Measurements from ENCODE around the gene MEP1A.

The MEP1A gene

GRCh38 chr6:46776070-46776712, 17.0 kb upstream of the MEP1A start:
- no peak for DNase-seq

DNA sequence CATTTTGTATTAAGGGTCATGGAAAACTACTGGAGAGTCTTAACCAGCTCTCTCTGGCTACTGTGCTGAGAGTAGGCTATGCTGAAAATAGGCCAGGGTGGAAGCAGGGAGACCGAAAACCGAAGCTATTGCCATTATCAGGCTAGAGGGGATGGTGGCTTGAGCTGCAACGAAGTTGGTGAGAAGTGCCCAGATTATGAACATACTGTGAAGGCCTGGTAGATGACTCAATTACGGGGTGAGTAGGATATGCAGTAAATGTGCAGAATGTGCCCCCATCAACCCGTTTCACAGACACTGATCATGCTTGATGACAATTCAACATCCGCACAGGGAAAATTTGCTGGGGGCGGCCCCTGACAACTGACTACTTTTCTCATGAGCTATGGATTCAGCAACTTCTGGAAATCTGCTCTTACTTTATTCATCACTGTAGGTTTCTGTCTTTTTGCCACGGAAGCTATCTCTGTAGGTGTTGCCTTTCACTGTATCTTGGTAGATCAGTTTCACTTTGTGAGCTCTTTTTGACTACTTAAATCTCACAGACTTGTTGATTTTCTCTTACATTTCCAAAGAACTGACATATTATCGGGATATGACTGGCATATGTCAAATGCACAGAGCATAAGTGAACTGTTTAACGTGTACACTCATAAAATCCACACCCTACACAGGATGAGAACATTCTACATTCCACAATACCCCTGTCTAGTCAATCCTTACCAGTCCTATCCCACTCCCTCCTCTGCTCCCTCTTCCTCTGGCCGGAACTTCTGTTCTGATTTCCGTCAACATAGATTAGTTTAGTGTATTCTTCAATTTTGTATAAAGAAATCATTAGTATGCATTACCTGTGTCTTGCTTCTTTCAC, 15.5 kb upstream of the MEP1A start:
- DNase-seq = no peak

- DNase-seq = no peak
Measured at GRCh38 chr6:46781478-46782378, 11.5 kb upstream of the MEP1A start.

GRCh38 chr6:46784535-46784934, 8.7 kb upstream of the MEP1A start:
- no peak for DNase-seq

DNA sequence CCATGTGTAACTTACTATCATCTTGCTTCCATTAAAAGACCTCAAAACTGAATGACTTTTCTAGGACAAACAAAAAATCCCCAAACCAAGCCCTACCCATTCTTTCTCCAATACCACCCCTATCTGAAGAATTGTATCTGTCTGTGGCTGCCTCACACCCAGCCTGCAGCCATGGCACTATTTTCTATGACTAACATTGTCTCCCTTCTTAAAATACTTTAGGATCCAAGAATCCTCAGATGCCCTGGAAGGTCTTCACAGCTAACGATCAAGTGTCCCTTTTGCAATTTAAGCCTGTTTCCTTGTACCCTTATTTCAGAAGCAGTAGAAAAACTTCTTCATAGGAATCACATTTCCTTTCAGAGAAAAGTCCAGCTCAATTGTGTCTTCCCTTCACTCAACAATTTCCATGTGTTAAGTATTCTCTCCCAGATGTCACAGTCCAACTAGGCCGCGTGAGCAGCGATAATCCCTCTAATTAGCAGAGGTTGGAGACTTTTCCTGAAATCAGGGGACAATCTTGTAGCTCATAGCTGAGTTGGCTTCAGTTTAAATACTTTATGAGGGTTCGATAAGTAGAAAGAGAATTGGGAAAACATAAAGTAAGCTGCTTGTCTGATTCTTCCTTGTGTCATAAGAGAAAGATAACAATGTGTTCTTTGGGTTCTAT, 5.2 kb upstream of the MEP1A start:
- no peak for DNase-seq

DNA sequence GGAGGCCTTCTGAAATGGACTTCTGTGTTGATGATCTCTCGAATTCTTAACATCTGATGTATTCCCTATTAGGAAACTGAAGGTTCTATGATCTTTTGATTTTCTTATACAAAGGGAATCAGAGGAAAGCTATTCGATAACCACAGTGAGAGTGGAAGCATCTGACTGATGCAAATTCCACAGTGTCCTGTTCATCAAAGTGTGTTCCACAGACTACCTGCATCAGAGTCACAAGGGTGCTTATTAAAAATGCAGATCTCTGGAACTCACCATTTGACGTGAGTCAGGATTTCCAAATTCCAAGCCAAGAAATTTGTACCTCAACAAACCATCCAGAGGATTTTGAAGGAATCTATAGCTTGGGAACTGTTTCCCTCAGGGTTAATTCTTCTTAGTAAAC, 4.4 kb upstream of the MEP1A start:
- DNase-seq = no peak

- DNase-seq = no peak
Measured at GRCh38 chr6:46789434-46790354, 3.5 kb upstream of the MEP1A start.

DNA sequence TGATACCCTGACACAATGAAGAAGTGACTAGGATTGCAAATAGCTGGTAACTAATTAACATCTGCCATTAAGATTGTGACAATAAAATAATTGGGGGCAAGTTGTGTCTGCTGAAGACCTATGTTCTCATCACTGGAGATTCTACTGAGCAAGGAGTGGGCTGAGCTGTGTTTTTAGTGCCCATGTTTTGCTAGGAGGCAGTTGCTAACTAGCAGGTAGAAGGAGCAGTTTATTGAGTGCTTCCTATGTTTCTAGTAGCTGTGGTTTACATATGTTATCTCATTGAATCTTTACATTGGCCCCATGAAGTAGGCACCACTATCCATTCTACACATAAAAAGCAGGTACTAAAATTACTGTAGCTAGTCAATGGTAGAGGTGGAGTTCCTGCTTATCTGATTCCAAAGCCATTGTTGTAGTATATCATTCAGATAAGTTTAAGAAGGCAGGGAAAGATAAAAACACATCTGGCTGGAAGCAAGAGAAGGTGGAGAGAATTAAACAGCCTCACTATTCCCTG, 2.8 kb upstream of the MEP1A start:
- DNase-seq = no peak

DNA sequence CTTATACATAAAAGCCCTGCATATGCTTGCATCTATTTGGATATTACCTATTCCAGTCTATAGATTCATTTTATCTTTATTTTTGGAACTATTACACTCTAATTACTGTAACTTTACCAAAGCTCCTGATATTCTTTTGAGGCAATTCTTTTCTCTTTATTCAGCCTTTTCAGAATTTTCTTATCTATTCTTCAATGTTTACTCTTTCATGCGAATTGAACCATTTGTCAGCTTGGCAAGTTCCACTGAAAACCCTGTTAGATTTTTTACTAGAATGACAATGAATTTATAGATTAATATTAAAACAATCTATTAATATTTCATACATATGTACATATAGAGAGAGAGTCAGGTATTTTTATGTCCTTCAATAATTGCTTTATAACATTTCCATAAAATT, 554 bp upstream of the MEP1A start:
- DNase-seq = no peak

- no peak for DNase-seq
Measured at GRCh38 chr6:46794068-46794467, 879 bp downstream of the MEP1A start.

GRCh38 chr6:46795816-46796215, 2.6 kb downstream of the MEP1A start:
- no peak for DNase-seq

DNA sequence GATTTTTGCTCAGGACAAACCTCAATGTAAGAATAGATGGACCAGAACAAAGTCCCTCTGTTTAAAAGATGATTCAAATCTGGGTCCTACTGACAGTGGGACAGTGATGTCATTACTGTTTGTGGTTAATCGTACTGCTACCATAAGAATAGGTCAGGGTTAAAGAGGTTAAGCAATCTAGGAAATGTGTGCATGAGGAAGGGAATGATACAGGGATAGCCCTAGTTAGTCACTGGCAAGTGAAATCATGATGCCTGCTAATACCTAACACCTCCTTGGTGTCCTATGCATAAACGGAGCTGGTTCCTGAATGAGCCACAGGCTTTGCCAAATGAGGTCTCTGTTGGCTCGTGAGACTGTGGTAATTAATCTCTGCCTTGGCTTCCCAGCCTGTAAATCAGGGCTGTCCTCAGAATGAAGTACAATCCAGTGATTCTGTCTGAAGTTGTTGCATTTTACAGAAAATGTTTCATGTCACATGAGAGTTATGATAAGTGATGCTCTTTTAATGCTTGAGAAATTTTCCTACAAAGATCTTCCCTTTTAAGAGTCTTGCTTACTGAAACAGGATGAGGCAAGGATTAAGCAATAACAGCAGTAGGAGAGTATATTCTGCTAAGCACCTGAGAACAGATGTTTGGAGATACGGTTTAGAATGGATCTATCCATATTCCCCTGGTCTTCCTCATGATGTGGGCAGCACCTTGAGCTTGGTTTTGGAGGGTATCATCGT, 3.8 kb downstream of the MEP1A start:
- DNase-seq = no peak

DNA sequence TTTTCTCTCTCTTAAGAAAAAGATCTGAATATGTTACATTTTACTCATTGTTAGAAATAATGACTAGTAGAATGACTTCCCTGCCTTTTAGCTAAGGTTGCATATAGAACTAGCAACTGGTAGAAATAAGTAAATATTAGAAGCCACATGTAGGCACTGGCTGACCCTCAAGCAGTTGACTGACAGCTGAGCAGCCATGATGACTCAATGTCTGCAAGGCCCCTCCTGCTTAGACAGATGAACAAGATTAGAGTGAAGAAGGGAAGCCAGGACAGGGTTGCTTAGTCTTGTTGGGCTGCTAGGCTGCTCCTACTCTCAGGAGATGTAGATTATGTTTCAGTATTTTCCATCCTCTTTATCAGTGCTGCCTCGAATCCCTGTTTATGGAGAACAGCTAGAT, 6.5 kb downstream of the MEP1A start:
- DNase-seq = no peak

- no peak for DNase-seq
Measured at GRCh38 chr6:46808806-46809205, 15.6 kb downstream of the MEP1A start.

DNA sequence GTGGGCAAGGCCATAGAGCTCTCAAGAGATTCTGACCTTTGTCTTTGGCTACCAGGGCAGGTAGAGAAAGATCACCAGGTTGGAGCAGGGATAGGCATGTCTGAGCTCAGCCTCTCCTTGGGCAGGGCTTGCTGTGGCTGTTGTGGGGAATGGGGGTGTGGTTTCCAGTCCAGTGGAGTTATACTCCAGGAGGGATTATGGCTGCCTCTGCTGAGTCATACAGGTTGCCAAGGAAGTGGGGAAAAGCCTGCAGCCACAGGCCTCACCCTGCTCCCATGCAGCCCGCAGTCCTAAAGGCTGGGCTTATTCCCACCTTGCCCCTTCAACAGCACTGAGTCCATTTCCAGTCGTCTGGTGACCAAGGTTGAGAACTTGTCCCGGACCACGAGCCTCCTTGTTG, 21.9 kb downstream of the MEP1A start:
- DNase-seq = no peak

GRCh38 chr6:46816626-46817025, 23.4 kb downstream of the MEP1A start:
- DNase-seq = no peak

GRCh38 chr6:46819561-46819960, 26.4 kb downstream of the MEP1A start:
- no peak for DNase-seq

DNA sequence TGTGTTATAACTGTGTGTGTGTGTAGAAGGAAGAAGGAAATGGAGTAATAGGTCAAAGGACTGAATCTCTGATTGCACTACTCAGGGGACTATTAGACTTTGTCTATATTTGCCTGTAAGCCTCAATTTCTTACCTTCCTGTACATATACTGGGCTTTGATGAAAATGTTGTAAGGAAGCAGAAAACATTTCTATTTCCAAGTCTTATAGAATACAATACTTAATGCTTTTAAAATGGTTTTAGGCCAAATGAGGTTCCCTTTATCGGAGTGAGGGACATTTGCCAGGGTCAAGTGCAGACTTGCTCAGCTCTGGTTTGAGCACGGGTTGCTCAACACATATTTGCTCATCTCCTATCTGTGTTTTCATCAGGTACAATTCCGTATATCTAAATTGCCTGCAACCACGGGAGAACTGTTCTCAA, 28.3 kb downstream of the MEP1A start:
- no peak for DNase-seq

- no peak for DNase-seq
Measured at GRCh38 chr6:46828939-46829338, 35.8 kb downstream of the MEP1A start.

DNA sequence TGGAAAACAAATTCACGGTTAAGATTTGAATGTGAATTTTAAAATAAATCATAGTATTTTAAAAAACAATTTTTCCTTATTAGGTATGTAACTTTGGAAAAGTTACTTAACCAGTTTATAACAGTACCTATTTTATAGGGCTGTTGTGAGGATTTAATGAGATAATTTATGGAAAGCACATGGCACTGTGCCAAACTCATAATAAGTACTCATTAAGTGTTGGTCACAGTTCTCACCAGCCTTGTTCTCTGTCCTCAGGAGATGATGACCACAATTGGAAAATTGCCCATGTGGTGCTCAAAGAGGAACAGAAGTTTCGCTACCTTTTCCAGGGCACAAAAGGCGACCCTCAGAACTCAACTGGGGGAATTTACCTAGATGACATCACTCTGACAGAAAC, 39.6 kb downstream of the MEP1A start:
- no peak for DNase-seq

Data from cortex of kidney (tissue), 1 donor.